CD14-positive monocyte (primary cell): Measurements from ENCODE around the gene PLEKHJ1. TPM values are rescaled to one million over a fixed set of nuclear protein-coding genes. Genes with fewer than 3 reads are reported as not detected.

Source experiments
- DNase-seq, 3 donors: peaks; one replicate each; pipeline ENCODE4 v3.0.0-alpha.2; 2011 to 2022
- H2AFZ ChIP-seq: 2 replicates; pipeline ENCODE4 v1.6.0; 2012; ENCODE audit warnings: mild to moderate bottlenecking, low read depth, low read length, inconsistent platforms; ENCODE audit not compliant: insufficient read depth, poor library complexity, severe bottlenecking
- H3K27ac ChIP-seq, 2 donors: 1 replicate in 1 of 2; 2 replicates in 1 of 2; pipeline ENCODE4 v1.5.1; 2012 to 2013; ENCODE audit warnings: low read length in 2 of 2, control low read depth in 1 of 2, inconsistent platforms in 1 of 2, low read depth in 1 of 2, mild to moderate bottlenecking in 1 of 2
- H3K27me3 ChIP-seq, 2 donors: one replicate each; pipeline versions ENCODE4 v1.6.0 to v1.6.1; 2011 to 2013; ENCODE audit warnings: low read length in 2 of 2; ENCODE audit not compliant: control insufficient read depth in 2 of 2, insufficient read depth in 2 of 2
- H3K36me3 ChIP-seq, 2 donors: replicated peaks in 1 of 2; 1 replicate in 1 of 2; 2 replicates in 1 of 2; pipeline versions ENCODE4 v1.5.1 to v1.6.1; 2012 to 2013; ENCODE audit warnings: low read length in 2 of 2, control low read depth in 1 of 2, inconsistent platforms in 1 of 2, mild to moderate bottlenecking in 1 of 2; ENCODE audit not compliant: insufficient read depth in 2 of 2, control insufficient read depth in 1 of 2
- H3K4me1 ChIP-seq, 2 donors: 1 replicate in 1 of 2; 2 replicates in 1 of 2; pipeline versions ENCODE4 v1.5.1 to v1.6.1; 2012 to 2013; ENCODE audit warnings: low read length in 2 of 2, control low read depth in 1 of 2, inconsistent platforms in 1 of 2, mild to moderate bottlenecking in 1 of 2, moderate library complexity in 1 of 2; ENCODE audit not compliant: insufficient read depth in 2 of 2, control insufficient read depth in 1 of 2
- H3K4me2 ChIP-seq: replicated peaks from 2 replicates; pipeline ENCODE3; 2012; ENCODE audit warnings: low read length, moderate library complexity, mild to moderate bottlenecking; ENCODE audit not compliant: poor library complexity, severe bottlenecking; ENCODE audit errors: extremely low read depth
- H3K4me3 ChIP-seq, 3 experiments: fragments of 200-600 bp in 1 of 3; sonication (generic) in 1 of 3; replicated peaks in 1 of 3; 1 replicate in 2 of 3; 2 replicates in 1 of 3; pipeline ENCODE4 v1.5.1; 2011 to 2013; ENCODE audit warnings: low read length in 3 of 3, mild to moderate bottlenecking in 3 of 3, control low read depth in 2 of 3, low read depth in 2 of 3, inconsistent platforms in 1 of 3, moderate library complexity in 1 of 3
- H3K79me2 ChIP-seq: 2 replicates; pipeline ENCODE4 v1.6.0; 2012; ENCODE audit warnings: mild to moderate bottlenecking, control low read depth, inconsistent platforms, low read length, moderate library complexity; ENCODE audit not compliant: insufficient read depth
- H3K9ac ChIP-seq: 2 replicates; pipeline ENCODE4 v1.6.0; 2017; ENCODE audit warnings: low read length, mild to moderate bottlenecking; ENCODE audit not compliant: insufficient read depth, poor library complexity, severe bottlenecking
- H3K9me3 ChIP-seq, 2 donors: replicated peaks in 1 of 2; 1 replicate in 1 of 2; 2 replicates in 1 of 2; pipeline versions ENCODE4 v1.5.1 to v1.6.1; 2012 to 2013; ENCODE audit warnings: low read length in 2 of 2, control low read depth in 1 of 2; ENCODE audit not compliant: control insufficient read depth in 1 of 2, insufficient read depth in 1 of 2
- H4K20me1 ChIP-seq: 2 replicates; pipeline ENCODE4 v1.6.0; 2012; ENCODE audit warnings: mild to moderate bottlenecking, low read length, control low read depth, moderate library complexity; ENCODE audit not compliant: insufficient read depth
- H3K27ac Mint-ChIP-seq, 7 donors: one replicate each; pipeline ENCODE4 v1.8.0; 2020; ENCODE audit warnings: mild to moderate bottlenecking in 7 of 7, mixed read lengths in 7 of 7, moderate library complexity in 6 of 7, inconsistent platforms in 2 of 7
- H3K27me3 Mint-ChIP-seq, 3 donors: one replicate each; pipeline ENCODE4 v1.8.0; 2021 to 2022; ENCODE audit warnings: low read depth in 3 of 3, mild to moderate bottlenecking in 3 of 3, mixed read lengths in 3 of 3, moderate library complexity in 3 of 3, inconsistent platforms in 1 of 3
- H3K36me3 Mint-ChIP-seq, 2 donors: one replicate each; pipeline ENCODE4 v1.8.0; 2020; ENCODE audit warnings: mixed read lengths in 2 of 2, inconsistent platforms in 1 of 2, mild to moderate bottlenecking in 1 of 2
- H3K4me1 Mint-ChIP-seq: one replicate; pipeline ENCODE4 v1.8.0; 2020; ENCODE audit warnings: mild to moderate bottlenecking, mixed read lengths
- H3K4me3 Mint-ChIP-seq, 2 donors: one replicate each; pipeline ENCODE4 v1.8.0; 2020; ENCODE audit warnings: mild to moderate bottlenecking in 2 of 2, mixed read lengths in 2 of 2, moderate library complexity in 1 of 2
- H3K9me3 Mint-ChIP-seq, 7 donors: one replicate each; pipeline ENCODE4 v1.8.0; 2020 to 2022; ENCODE audit warnings: mixed read lengths in 7 of 7, mild to moderate bottlenecking in 6 of 7, moderate library complexity in 6 of 7, inconsistent platforms in 2 of 7
- CTCF ChIP-seq: fragments of 200-600 bp; IDR thresholded peaks from one replicate; pipeline ENCODE4 v1.8.0; 2022; ENCODE audit warnings: antibody characterized with exemption, mild to moderate bottlenecking
- WGBS: methylation state at CpG from one replicate; pipeline ENCODE4 v1.1.5; 2013; ENCODE audit warnings: missing lambda C conversion rate; ENCODE audit not compliant: insufficient coverage; 5-methylcytosine and 5-hydroxymethylcytosine counted together
- intact Hi-C, 2 donors: fragments of 100-400 bp; cut with micrococcal nuclease; formaldehyde crosslinking; loops; one replicate each; pipeline versions ENCODE4 v1.15.0 to v1.15.1; 2023
- polyA plus RNA-seq, 3 donors: library from polyadenylated mRNA; depleted of rRNA in 1 of 3; unstranded in 2 of 3; stranded (reverse) in 1 of 3; fragments of 300-500 nt in 2 of 3; fragments of >200 nt in 1 of 3; fragmentation: Illumina TruSeq in 2 of 3; gene quantifications; 1 replicate in 2 of 3; 2 replicates in 1 of 3; pipeline ENCODE4 v1.2.3, GENCODE V29; 2012 to 2021

Gene PLEKHJ1
- polyA plus RNA-seq, 3 donors: 62.1 to 90.0 (median 69.0) TPM

GRCh38 chr19:2246014-2246620 is 10.0 kb upstream of the PLEKHJ1 start:
- DNase-seq: no peak
- Histone ChIP-seq H3K4me1 (peaks cover 9 to 14% of the 10 kb centered on the region in 2 donors), H3K27me3 (peaks cover 4 to 21% of the 10 kb centered on the region in 2 donors), H3K9me3 (peaks cover 0 to 10% of the 10 kb centered on the region in 2 donors), H3K4me3 (no peak overlapping the region), H3K27ac (no peak overlapping the region), H2AFZ (no peak overlapping the region), H3K4me2 (no peak overlapping the region), H3K79me2 (peaks cover 39% of the 10 kb centered on the region), H3K36me3 (peaks cover 60 to 77% of the 10 kb centered on the region in 2 donors), H3K9ac (no peak overlapping the region), H4K20me1 (peaks cover 94% of the 10 kb centered on the region)
- Mint-ChIP-seq H3K36me3 (peaks cover 39 to 71% of the 10 kb centered on the region in 2 donors), H3K4me1 (peaks cover 6% of the 10 kb centered on the region), H3K27ac (peak overlapping the region in 1 of 7 donors; percentile 55), H3K27me3 (peaks cover 11 to 29% (median 16%) of the 10 kb centered on the region in 3 donors), H3K4me3 (no peak overlapping the region), H3K9me3 (peaks cover 0 to 4% (median 0%) of the 10 kb centered on the region in 7 donors)
- intact Hi-C loops: no loop called here
- no peak for TF ChIP-seq CTCF
- WGBS: 96% methylated on average over 25 of the region's 25 CpGs

GRCh38 chr19:2245273-2245672 is 9.1 kb upstream of the PLEKHJ1 start:
- peaks cover 8 to 21% (median 15%) of the 10 kb centered on the region in 3 donors for H3K27me3 Mint-ChIP-seq
- 98% methylated on average over 13 of the region's 15 CpGs for WGBS
- peaks cover 60 to 83% of the 10 kb centered on the region in 2 donors for H3K36me3 ChIP-seq
- peaks cover 43 to 79% of the 10 kb centered on the region in 2 donors for H3K36me3 Mint-ChIP-seq
- H3K79me2 ChIP-seq: peaks cover 48% of the 10 kb centered on the region
- DNase-seq: no peak
- H3K9me3 Mint-ChIP-seq: peaks cover 0 to 4% (median 0%) of the 10 kb centered on the region in 7 donors
- H2AFZ ChIP-seq: no peak overlapping the region
- peaks cover 94% of the 10 kb centered on the region for H4K20me1 ChIP-seq
- no peak overlapping the region for H3K4me2 ChIP-seq
- H3K27me3 ChIP-seq: peaks cover 4 to 17% of the 10 kb centered on the region in 2 donors
- peaks cover 10 to 14% of the 10 kb centered on the region in 2 donors for H3K4me1 ChIP-seq
- H3K4me3 ChIP-seq: no peak overlapping the region
- intact Hi-C loops: no loop called here
- H3K9me3 ChIP-seq: peaks cover 0 to 5% of the 10 kb centered on the region in 2 donors
- H3K4me3 Mint-ChIP-seq: no peak overlapping the region
- no peak overlapping the region for H3K27ac ChIP-seq
- no peak overlapping the region for H3K9ac ChIP-seq
- H3K27ac Mint-ChIP-seq: peak overlapping the region in 1 of 7 donors; percentile 40
- H3K4me1 Mint-ChIP-seq: peaks cover 14% of the 10 kb centered on the region
- TF ChIP-seq CTCF: no peak
